Measurements from ENCODE around the gene COP1. TPM values are rescaled to one million over a fixed set of nuclear protein-coding genes. Genes with fewer than 3 reads are reported as not detected.

Gene COP1
- total and polyA plus RNA-seq, 2 of the 13 experiments (the other 11 are each of a cell fraction or from before 2014, with no cell fraction given) = 20.5 to 51.3 TPM

GRCh38 chr1:175984813-175985212, 222.3 kb downstream of the COP1 start (continued):
- TF ChIP-seq, protein P1, sequence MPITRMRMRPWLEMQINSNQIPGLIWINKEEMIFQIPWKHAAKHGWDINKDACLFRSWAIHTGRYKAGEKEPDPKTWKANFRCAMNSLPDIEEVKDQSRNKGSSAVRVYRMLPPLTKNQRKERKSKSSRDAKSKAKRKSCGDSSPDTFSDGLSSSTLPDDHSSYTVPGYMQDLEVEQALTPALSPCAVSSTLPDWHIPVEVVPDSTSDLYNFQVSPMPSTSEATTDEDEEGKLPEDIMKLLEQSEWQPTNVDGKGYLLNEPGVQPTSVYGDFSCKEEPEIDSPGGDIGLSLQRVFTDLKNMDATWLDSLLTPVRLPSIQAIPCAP (CRISPR knock-in tag; IDR thresholded peaks at IDR 0.05; ENCODE audit: low read depth) = no peak
- TF ChIP-seq POGZ (CRISPR knock-in tag; IDR thresholded peaks at IDR 0.05) (0 out of 2 replicates have a peak, but pooled peaks have one; percentile 22), ZBTB26 (CRISPR knock-in tag; IDR thresholded peaks at IDR 0.05; ENCODE audit: borderline replicate concordance) (no peak), HNF4A (CRISPR knock-in tag; IDR thresholded peaks at IDR 0.05) (peak; percentile 57), ATF3 (CRISPR knock-in tag; IDR thresholded peaks at IDR 0.05) (no peak), ZBTB25 (CRISPR knock-in tag; IDR thresholded peaks at IDR 0.05) (no peak)
- TF ChIP-seq, protein P2, sequence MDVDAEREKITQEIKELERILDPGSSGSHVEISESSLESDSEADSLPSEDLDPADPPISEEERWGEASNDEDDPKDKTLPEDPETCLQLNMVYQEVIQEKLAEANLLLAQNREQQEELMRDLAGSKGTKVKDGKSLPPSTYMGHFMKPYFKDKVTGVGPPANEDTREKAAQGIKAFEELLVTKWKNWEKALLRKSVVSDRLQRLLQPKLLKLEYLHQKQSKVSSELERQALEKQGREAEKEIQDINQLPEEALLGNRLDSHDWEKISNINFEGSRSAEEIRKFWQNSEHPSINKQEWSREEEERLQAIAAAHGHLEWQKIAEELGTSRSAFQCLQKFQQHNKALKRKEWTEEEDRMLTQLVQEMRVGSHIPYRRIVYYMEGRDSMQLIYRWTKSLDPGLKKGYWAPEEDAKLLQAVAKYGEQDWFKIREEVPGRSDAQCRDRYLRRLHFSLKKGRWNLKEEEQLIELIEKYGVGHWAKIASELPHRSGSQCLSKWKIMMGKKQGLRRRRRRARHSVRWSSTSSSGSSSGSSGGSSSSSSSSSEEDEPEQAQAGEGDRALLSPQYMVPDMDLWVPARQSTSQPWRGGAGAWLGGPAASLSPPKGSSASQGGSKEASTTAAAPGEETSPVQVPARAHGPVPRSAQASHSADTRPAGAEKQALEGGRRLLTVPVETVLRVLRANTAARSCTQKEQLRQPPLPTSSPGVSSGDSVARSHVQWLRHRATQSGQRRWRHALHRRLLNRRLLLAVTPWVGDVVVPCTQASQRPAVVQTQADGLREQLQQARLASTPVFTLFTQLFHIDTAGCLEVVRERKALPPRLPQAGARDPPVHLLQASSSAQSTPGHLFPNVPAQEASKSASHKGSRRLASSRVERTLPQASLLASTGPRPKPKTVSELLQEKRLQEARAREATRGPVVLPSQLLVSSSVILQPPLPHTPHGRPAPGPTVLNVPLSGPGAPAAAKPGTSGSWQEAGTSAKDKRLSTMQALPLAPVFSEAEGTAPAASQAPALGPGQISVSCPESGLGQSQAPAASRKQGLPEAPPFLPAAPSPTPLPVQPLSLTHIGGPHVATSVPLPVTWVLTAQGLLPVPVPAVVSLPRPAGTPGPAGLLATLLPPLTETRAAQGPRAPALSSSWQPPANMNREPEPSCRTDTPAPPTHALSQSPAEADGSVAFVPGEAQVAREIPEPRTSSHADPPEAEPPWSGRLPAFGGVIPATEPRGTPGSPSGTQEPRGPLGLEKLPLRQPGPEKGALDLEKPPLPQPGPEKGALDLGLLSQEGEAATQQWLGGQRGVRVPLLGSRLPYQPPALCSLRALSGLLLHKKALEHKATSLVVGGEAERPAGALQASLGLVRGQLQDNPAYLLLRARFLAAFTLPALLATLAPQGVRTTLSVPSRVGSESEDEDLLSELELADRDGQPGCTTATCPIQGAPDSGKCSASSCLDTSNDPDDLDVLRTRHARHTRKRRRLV (CRISPR knock-in tag; IDR thresholded peaks at IDR 0.05) = no peak

All from HepG2 (cell line).